CD14-positive monocyte (primary cell): ENCODE measurements around the gene THRA. TPM values are rescaled to one million over a fixed set of nuclear protein-coding genes. Genes with fewer than 3 reads are reported as not detected.

Experiments
- DNase-seq, 3 donors: peaks; one replicate each; pipeline ENCODE4 v3.0.0-alpha.2; 2011 to 2022
- H2AFZ ChIP-seq: 2 replicates; pipeline ENCODE4 v1.6.0; 2012; ENCODE audit warnings: mild to moderate bottlenecking, low read depth, low read length, inconsistent platforms; ENCODE audit not compliant: insufficient read depth, poor library complexity, severe bottlenecking
- H3K27ac ChIP-seq, 2 donors: 1 replicate in 1 of 2; 2 replicates in 1 of 2; pipeline ENCODE4 v1.5.1; 2012 to 2013; ENCODE audit warnings: low read length in 2 of 2, control low read depth in 1 of 2, inconsistent platforms in 1 of 2, low read depth in 1 of 2, mild to moderate bottlenecking in 1 of 2
- H3K27me3 ChIP-seq, 2 donors: one replicate each; pipeline versions ENCODE4 v1.6.0 to v1.6.1; 2011 to 2013; ENCODE audit warnings: low read length in 2 of 2; ENCODE audit not compliant: control insufficient read depth in 2 of 2, insufficient read depth in 2 of 2
- H3K36me3 ChIP-seq, 2 donors: replicated peaks in 1 of 2; 1 replicate in 1 of 2; 2 replicates in 1 of 2; pipeline versions ENCODE4 v1.5.1 to v1.6.1; 2012 to 2013; ENCODE audit warnings: low read length in 2 of 2, control low read depth in 1 of 2, inconsistent platforms in 1 of 2, mild to moderate bottlenecking in 1 of 2; ENCODE audit not compliant: insufficient read depth in 2 of 2, control insufficient read depth in 1 of 2
- H3K4me1 ChIP-seq, 2 donors: 1 replicate in 1 of 2; 2 replicates in 1 of 2; pipeline versions ENCODE4 v1.5.1 to v1.6.1; 2012 to 2013; ENCODE audit warnings: low read length in 2 of 2, control low read depth in 1 of 2, inconsistent platforms in 1 of 2, mild to moderate bottlenecking in 1 of 2, moderate library complexity in 1 of 2; ENCODE audit not compliant: insufficient read depth in 2 of 2, control insufficient read depth in 1 of 2
- H3K4me2 ChIP-seq: replicated peaks from 2 replicates; pipeline ENCODE3; 2012; ENCODE audit warnings: low read length, moderate library complexity, mild to moderate bottlenecking; ENCODE audit not compliant: poor library complexity, severe bottlenecking; ENCODE audit errors: extremely low read depth
- H3K4me3 ChIP-seq, 3 experiments: fragments of 200-600 bp in 1 of 3; sonication (generic) in 1 of 3; replicated peaks in 1 of 3; 1 replicate in 2 of 3; 2 replicates in 1 of 3; pipeline ENCODE4 v1.5.1; 2011 to 2013; ENCODE audit warnings: low read length in 3 of 3, mild to moderate bottlenecking in 3 of 3, control low read depth in 2 of 3, low read depth in 2 of 3, inconsistent platforms in 1 of 3, moderate library complexity in 1 of 3
- H3K79me2 ChIP-seq: 2 replicates; pipeline ENCODE4 v1.6.0; 2012; ENCODE audit warnings: mild to moderate bottlenecking, control low read depth, inconsistent platforms, low read length, moderate library complexity; ENCODE audit not compliant: insufficient read depth
- H3K9ac ChIP-seq: 2 replicates; pipeline ENCODE4 v1.6.0; 2017; ENCODE audit warnings: low read length, mild to moderate bottlenecking; ENCODE audit not compliant: insufficient read depth, poor library complexity, severe bottlenecking
- H3K9me3 ChIP-seq, 2 donors: replicated peaks in 1 of 2; 1 replicate in 1 of 2; 2 replicates in 1 of 2; pipeline versions ENCODE4 v1.5.1 to v1.6.1; 2012 to 2013; ENCODE audit warnings: low read length in 2 of 2, control low read depth in 1 of 2; ENCODE audit not compliant: control insufficient read depth in 1 of 2, insufficient read depth in 1 of 2
- H4K20me1 ChIP-seq: 2 replicates; pipeline ENCODE4 v1.6.0; 2012; ENCODE audit warnings: mild to moderate bottlenecking, low read length, control low read depth, moderate library complexity; ENCODE audit not compliant: insufficient read depth
- H3K27ac Mint-ChIP-seq, 7 donors: one replicate each; pipeline ENCODE4 v1.8.0; 2020; ENCODE audit warnings: mild to moderate bottlenecking in 7 of 7, mixed read lengths in 7 of 7, moderate library complexity in 6 of 7, inconsistent platforms in 2 of 7
- H3K27me3 Mint-ChIP-seq, 3 donors: one replicate each; pipeline ENCODE4 v1.8.0; 2021 to 2022; ENCODE audit warnings: low read depth in 3 of 3, mild to moderate bottlenecking in 3 of 3, mixed read lengths in 3 of 3, moderate library complexity in 3 of 3, inconsistent platforms in 1 of 3
- H3K36me3 Mint-ChIP-seq, 2 donors: one replicate each; pipeline ENCODE4 v1.8.0; 2020; ENCODE audit warnings: mixed read lengths in 2 of 2, inconsistent platforms in 1 of 2, mild to moderate bottlenecking in 1 of 2
- H3K4me1 Mint-ChIP-seq: one replicate; pipeline ENCODE4 v1.8.0; 2020; ENCODE audit warnings: mild to moderate bottlenecking, mixed read lengths
- H3K4me3 Mint-ChIP-seq, 2 donors: one replicate each; pipeline ENCODE4 v1.8.0; 2020; ENCODE audit warnings: mild to moderate bottlenecking in 2 of 2, mixed read lengths in 2 of 2, moderate library complexity in 1 of 2
- H3K9me3 Mint-ChIP-seq, 7 donors: one replicate each; pipeline ENCODE4 v1.8.0; 2020 to 2022; ENCODE audit warnings: mixed read lengths in 7 of 7, mild to moderate bottlenecking in 6 of 7, moderate library complexity in 6 of 7, inconsistent platforms in 2 of 7
- WGBS: methylation state at CpG from one replicate; pipeline ENCODE4 v1.1.5; 2013; ENCODE audit warnings: missing lambda C conversion rate; ENCODE audit not compliant: insufficient coverage; 5-methylcytosine and 5-hydroxymethylcytosine counted together
- intact Hi-C, 2 donors: fragments of 100-400 bp; cut with micrococcal nuclease; formaldehyde crosslinking; loops; one replicate each; pipeline versions ENCODE4 v1.15.0 to v1.15.1; 2023
- polyA plus RNA-seq, 3 donors: library from polyadenylated mRNA; depleted of rRNA in 1 of 3; unstranded in 2 of 3; stranded (reverse) in 1 of 3; fragments of 300-500 nt in 2 of 3; fragments of >200 nt in 1 of 3; fragmentation: Illumina TruSeq in 2 of 3; gene quantifications; 1 replicate in 2 of 3; 2 replicates in 1 of 3; pipeline ENCODE4 v1.2.3, GENCODE V29; 2012 to 2021
- TF ChIP-seq, protein P1 (sequence below): fragments of 200-600 bp; IDR thresholded peaks from one replicate; pipeline ENCODE4 v1.8.0; 2022; ENCODE audit warnings: antibody characterized with exemption, mild to moderate bottlenecking

Gene THRA
- polyA plus RNA-seq, 3 donors: 2.5 to 7.5 (median 3.8) TPM

DNA sequence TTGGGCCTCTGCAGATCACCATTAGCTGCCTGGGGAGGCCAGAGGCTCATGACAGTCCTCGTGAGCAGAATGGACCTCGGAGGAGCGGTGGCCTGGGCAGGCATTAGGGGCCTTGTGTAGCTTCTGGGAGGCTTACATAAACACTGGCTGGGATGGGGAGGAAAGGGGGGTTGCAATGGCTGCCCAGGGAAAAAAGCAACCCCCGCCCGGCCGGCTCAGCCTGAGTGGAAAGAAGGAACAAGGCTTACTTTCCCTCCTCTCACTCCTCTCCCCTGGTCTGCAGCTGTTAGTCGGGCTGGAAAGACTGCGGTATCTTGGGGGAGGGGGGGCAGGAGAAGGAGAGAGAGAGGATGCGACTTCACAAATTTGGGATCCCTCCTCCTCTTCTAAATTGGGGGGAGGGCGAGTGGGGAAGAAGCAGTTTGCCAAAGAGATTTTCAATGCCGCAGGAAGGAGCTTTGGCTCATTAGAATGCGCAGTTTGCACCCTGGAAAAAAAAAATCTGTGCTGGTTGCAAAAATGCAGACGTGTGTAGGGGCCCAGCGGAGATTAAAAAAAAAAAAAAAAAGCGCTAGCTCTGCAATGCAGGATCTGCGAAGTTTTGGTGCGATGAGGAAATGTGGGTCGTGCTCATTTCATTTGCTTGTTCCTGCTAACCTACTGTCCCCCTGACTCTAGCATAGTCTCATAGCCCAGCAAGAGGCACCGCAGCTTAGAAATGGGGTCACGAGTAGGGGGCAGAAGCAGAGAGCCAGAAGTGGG is 44.2 kb downstream of the THRA start:
- Histone ChIP-seq H3K27ac (peak overlapping the region; percentile 79 to 92), H2AFZ (no peak overlapping the region), H3K36me3 (no peaks in the 10 kb centered on the region), H4K20me1 (no peaks in the 10 kb centered on the region), H3K4me3 (peak overlapping the region in 1 of 3 experiments; percentile 61), H3K4me2 (peak overlapping the region; percentile 67), H3K4me1 (peaks cover 52 to 58% of the 10 kb centered on the region in 2 donors), H3K27me3 (no peaks in the 10 kb centered on the region), H3K79me2 (no peaks in the 10 kb centered on the region), H3K9me3 (no peaks in the 10 kb centered on the region), H3K9ac (peak overlapping the region; percentile 75)
- Mint-ChIP-seq H3K4me3 (peak overlapping the region; percentile 66 to 84), H3K9me3 (peaks cover 0 to 3% (median 0%) of the 10 kb centered on the region in 7 donors), H3K4me1 (peaks cover 79% of the 10 kb centered on the region), H3K27ac (peak overlapping the region; percentile 94 to 97 (median 96)), H3K36me3 (no peaks in the 10 kb centered on the region), H3K27me3 (peaks cover 0 to 9% (median 0%) of the 10 kb centered on the region in 3 donors)
- no peak for DNase-seq
- 31% methylated on average over 11 of the region's 20 CpGs for WGBS
- TF ChIP-seq, protein P1, sequence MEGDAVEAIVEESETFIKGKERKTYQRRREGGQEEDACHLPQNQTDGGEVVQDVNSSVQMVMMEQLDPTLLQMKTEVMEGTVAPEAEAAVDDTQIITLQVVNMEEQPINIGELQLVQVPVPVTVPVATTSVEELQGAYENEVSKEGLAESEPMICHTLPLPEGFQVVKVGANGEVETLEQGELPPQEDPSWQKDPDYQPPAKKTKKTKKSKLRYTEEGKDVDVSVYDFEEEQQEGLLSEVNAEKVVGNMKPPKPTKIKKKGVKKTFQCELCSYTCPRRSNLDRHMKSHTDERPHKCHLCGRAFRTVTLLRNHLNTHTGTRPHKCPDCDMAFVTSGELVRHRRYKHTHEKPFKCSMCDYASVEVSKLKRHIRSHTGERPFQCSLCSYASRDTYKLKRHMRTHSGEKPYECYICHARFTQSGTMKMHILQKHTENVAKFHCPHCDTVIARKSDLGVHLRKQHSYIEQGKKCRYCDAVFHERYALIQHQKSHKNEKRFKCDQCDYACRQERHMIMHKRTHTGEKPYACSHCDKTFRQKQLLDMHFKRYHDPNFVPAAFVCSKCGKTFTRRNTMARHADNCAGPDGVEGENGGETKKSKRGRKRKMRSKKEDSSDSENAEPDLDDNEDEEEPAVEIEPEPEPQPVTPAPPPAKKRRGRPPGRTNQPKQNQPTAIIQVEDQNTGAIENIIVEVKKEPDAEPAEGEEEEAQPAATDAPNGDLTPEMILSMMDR: no peak
- intact Hi-C loops: loop anchor here in 1 of 2 donors (1.0 kb wide), 1 partner anchor 11 kb away; no protein-coding TSS in a partner anchor

DNA sequence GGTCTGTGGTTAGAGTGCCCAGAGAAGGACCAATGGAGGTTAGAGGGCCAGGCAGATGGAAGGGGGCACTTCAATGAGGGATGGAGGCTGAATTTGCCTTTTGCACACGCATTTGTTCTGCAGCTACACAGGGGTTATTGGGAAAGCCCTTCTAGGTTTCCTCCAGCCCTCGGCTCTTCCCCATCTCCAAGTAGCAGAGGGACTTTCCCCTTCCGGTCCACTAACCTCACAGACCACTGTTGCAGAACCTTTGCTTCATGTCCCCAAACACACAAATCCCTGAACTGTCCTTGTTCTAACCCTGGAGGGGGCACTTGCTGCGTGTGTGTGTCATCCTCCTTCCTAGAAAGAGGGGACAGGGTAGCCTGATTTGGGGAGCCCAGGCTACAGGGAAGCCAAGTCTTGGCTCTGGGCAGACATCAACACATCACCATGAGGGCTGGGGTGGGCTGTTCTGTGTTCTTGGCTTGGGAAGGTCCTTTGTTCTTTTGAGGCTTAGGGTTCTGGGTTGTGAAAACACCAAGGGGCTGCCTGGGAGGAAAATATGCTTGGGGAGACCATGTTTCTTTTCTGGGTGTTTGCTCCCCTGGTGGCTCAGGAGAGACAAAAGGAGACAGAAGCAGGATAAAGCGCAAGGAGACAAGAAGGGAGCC is 44.9 kb downstream of the THRA start:
- H3K4me1 Mint-ChIP-seq: peaks cover 85% of the 10 kb centered on the region

More for the DNA sequence above, 44.9 kb downstream of the THRA start:
- no peaks in the 10 kb centered on the region for H3K27me3 ChIP-seq
- H4K20me1 ChIP-seq: no peaks in the 10 kb centered on the region
- peaks cover 0 to 3% (median 0%) of the 10 kb centered on the region in 7 donors for H3K9me3 Mint-ChIP-seq
- H3K4me3 Mint-ChIP-seq: peak overlapping the region; percentile 66 to 84
- WGBS: 8% methylated on average over 3 of the region's 5 CpGs
- no peaks in the 10 kb centered on the region for H3K79me2 ChIP-seq
- peak overlapping the region; percentile 75 for H3K9ac ChIP-seq
- peak overlapping the region; percentile 79 to 92 for H3K27ac ChIP-seq
- H3K9me3 ChIP-seq: no peaks in the 10 kb centered on the region
- peaks cover 55 to 63% of the 10 kb centered on the region in 2 donors for H3K4me1 ChIP-seq
- intact Hi-C loops: loop anchor here in 1 of 2 donors (1.0 kb wide), 2 partner anchors 8 to 11 kb away; no protein-coding TSS in a partner anchor
- TF ChIP-seq, protein P1: no peak
- H2AFZ ChIP-seq: peak overlapping the region; percentile 31
- H3K36me3 Mint-ChIP-seq: no peaks in the 10 kb centered on the region
- peak overlapping the region in 1 of 3 experiments; percentile 61 for H3K4me3 ChIP-seq
- H3K36me3 ChIP-seq: no peaks in the 10 kb centered on the region
- peak; percentile 72 to 92 (median 84) for DNase-seq
- peak overlapping the region; percentile 94 to 97 (median 96) for H3K27ac Mint-ChIP-seq
- peak overlapping the region; percentile 67 for H3K4me2 ChIP-seq
- peaks cover 0 to 9% (median 0%) of the 10 kb centered on the region in 3 donors for H3K27me3 Mint-ChIP-seq
